Fibroblast of mammary gland (primary cell): Measurements from ENCODE around the gene GYS2.

Source experiments
- DNase-seq: peaks from one replicate; pipeline ENCODE4 v3.0.0-alpha.2; 2010; ENCODE audit warnings: low read depth
- H3K4me3 ChIP-seq: 2 replicates; pipeline ENCODE4 v1.5.1; 2011; ENCODE audit warnings: low read depth, mild to moderate bottlenecking, low read length, moderate library complexity; ENCODE audit not compliant: control insufficient read depth
- TF ChIP-seq, protein P1 (sequence below): conservative IDR thresholded peaks from 2 replicates; pipeline ENCODE4 v1.5.1; 2011; ENCODE audit warnings: low read depth, low read length, inconsistent platforms; ENCODE audit not compliant: control insufficient read depth, insufficient read depth

The GYS2 gene

DNA sequence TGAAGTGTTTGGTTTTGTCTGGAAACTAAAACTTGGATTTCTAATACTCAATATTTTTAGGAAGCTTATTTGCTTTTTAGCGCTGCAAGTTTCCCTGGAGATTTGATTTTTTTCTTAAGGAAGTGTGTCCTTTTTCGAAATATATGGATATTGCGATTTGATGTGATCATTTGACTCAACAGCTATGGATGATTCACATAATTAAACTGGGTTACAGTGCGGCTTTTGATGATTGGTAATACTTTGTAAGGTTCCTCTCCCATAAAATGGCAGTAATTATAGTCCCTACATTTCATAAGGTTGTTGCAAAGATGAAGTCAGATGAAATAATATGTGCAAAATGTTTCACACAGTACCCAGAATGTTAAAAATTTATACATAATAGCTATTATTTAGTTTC, 39.9 kb upstream of the GYS2 start:
- TF ChIP-seq, protein P1, sequence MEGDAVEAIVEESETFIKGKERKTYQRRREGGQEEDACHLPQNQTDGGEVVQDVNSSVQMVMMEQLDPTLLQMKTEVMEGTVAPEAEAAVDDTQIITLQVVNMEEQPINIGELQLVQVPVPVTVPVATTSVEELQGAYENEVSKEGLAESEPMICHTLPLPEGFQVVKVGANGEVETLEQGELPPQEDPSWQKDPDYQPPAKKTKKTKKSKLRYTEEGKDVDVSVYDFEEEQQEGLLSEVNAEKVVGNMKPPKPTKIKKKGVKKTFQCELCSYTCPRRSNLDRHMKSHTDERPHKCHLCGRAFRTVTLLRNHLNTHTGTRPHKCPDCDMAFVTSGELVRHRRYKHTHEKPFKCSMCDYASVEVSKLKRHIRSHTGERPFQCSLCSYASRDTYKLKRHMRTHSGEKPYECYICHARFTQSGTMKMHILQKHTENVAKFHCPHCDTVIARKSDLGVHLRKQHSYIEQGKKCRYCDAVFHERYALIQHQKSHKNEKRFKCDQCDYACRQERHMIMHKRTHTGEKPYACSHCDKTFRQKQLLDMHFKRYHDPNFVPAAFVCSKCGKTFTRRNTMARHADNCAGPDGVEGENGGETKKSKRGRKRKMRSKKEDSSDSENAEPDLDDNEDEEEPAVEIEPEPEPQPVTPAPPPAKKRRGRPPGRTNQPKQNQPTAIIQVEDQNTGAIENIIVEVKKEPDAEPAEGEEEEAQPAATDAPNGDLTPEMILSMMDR: no peak
- H3K4me3 ChIP-seq: no peak overlapping the region
- peak; percentile 33 for DNase-seq

- DNase-seq: no peak
- TF ChIP-seq, protein P1: no peak
- H3K4me3 ChIP-seq: no peak overlapping the region
Measured at GRCh38 chr12:21643758-21644157, 39.1 kb upstream of the GYS2 start.

DNA sequence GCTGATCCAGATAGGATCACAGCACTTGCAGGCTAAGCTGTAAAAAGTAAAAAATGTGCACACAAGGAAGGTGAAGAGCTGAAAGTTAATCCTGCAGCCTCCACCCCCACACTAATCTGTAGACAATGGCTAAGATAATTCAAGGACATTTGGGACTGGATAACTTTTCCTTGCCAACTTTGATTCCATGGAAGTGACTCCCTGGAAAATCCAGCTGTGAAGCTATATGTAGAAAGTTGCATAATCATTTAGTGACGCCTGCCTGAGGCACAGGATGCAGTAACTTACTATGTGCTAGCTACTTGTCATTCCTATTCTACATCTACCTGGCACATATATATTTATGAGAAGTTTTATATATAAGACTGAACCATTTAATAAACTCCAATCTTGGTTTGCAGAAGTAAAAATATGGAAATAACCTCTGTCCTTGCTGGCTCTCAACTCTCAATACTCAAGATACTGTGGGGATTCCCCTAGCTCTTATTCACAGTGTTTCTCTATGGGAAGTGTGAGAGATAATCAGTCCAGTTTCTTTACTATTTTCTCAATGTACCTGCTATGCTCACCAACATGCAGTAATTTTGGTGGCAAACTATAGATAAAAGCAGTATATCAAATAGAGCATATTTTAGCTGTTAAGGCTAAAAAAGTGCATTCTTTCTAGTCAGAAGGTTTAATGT, 38.2 kb upstream of the GYS2 start:
- TF ChIP-seq, protein P1: no peak
- DNase-seq: peak; percentile 29
- no peak overlapping the region for H3K4me3 ChIP-seq

GRCh38 chr12:21638054-21638891, 33.6 kb upstream of the GYS2 start:
- H3K4me3 ChIP-seq: no peak overlapping the region
- DNase-seq: peak; percentile 35
- TF ChIP-seq, protein P1: no peak

DNA sequence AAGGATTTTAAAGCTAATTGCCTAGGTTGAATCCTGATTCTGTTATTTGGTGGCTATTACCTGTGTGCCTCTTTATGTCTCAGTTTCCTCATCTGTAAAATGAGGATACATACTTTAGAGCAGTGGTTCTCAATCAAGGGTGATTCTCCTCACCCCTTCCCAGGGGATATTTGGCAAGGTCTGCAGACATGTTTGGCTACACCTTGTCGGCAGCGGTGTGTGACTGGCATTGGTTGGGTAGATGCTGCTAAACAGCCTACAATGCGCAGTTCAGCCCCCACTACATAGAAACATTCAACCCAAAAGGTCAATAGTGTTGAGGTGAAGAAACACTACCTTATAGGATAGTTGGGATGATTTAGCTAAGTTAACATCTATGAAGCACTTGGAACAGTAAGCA, 29.6 kb upstream of the GYS2 start:
- H3K4me3 ChIP-seq: no peak overlapping the region
- DNase-seq: no peak
- TF ChIP-seq, protein P1: no peak

DNA sequence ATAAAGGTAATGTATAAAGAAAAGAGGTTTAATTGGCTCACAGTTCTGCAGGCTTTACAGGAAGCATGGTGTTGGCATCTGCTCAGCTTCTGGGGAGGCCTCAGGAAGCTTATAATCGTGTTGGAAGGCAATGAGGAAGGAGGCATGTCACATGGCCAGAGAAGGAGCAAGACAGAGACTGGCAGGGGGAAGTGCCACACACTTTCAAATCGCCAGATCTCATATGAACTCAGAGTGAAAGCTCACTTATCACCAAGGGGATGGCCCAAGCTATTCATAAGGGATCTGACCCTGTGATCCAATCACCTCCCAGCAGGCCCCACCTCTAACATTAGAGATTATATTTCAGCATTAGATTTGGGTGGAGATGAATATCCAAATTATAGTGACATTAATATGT, 26.7 kb upstream of the GYS2 start:
- TF ChIP-seq, protein P1: no peak
- H3K4me3 ChIP-seq: no peak overlapping the region
- DNase-seq: no peak
